ENCODE data around the gene NDUFAF5. TPM values are rescaled to one million over a fixed set of nuclear protein-coding genes. Genes with fewer than 3 reads are reported as not detected.

The NDUFAF5 gene
- total RNA-seq, 1 experiment from 2014 or later: 31.8 TPM

Other genes with a start within 250 kb of the NDUFAF5 start
- gene TASP1, start 146.1 kb upstream of the NDUFAF5 start, total RNA-seq (2021): 11.6 to 12.4 TPM (median 12.2 TPM) in 3 replicates
- 25.3 to 28.7 TPM (median 26.2 TPM) in 3 replicates for gene ESF1, start 109 bp upstream of the NDUFAF5 start, total RNA-seq (2021)
- 0.37 TPM in 1 of 3 replicates, not detected in the others for gene SEL1L2, start 205.6 kb downstream of the NDUFAF5 start, total RNA-seq (2021)
- gene MACROD2, start 210.5 kb downstream of the NDUFAF5 start, total RNA-seq (2021): 3.0 to 4.1 TPM (median 3.5 TPM) in 3 replicates